NCI-H128 (cell line): ENCODE measurements around the gene C1orf56.

Experiments used
- DNase-seq: peaks from one replicate; lab custom pipeline; 2025; ENCODE audit not compliant: unreplicated experiment; lab: John Stamatoyannopoulos, UW

C1orf56 gene

GRCh38 chr1:151024540-151025146 lies 22.9 kb upstream of the C1orf56 start:
- DNase-seq = peak; percentile 54

GRCh38 chr1:151026460-151026859 lies 21.1 kb upstream of the C1orf56 start:
- no peak for DNase-seq

- DNase-seq = no peak
These were observed 15.4 kb upstream of the C1orf56 start for GRCh38 chr1:151032164-151032563.

- no peak for DNase-seq
These were observed 12.4 kb upstream of the C1orf56 start for GRCh38 chr1:151035167-151035566.

GRCh38 chr1:151036356-151036755 lies 11.2 kb upstream of the C1orf56 start, which contains the start of gene BNIPL:
Gene BNIPL (plus strand): TSS chr1:151036586. CDS start chr1:151036726, 140 bp downstream.
- no peak for DNase-seq

GRCh38 chr1:151037032-151037431 lies 10.5 kb upstream of the C1orf56 start:
- DNase-seq = no peak

GRCh38 chr1:151039521-151039920 lies 8.0 kb upstream of the C1orf56 start:
- DNase-seq = no peak

- DNase-seq = no peak
These were observed 4.4 kb upstream of the C1orf56 start for GRCh38 chr1:151043163-151043562.

GRCh38 chr1:151047925-151048644 lies 534 bp downstream of the C1orf56 start:
- DNase-seq = no peak

GRCh38 chr1:151048645-151049032 lies 1.1 kb downstream of the C1orf56 start:
- DNase-seq = no peak

GRCh38 chr1:151049458-151049857 lies 1.9 kb downstream of the C1orf56 start:
- DNase-seq = no peak

- no peak for DNase-seq
These were observed 2.6 kb downstream of the C1orf56 start for GRCh38 chr1:151050051-151050688.

- no peak for DNase-seq
These were observed 3.9 kb downstream of the C1orf56 start for GRCh38 chr1:151051356-151052009.

- DNase-seq = no peak
These were observed 7.5 kb downstream of the C1orf56 start for GRCh38 chr1:151054971-151055547.

GRCh38 chr1:151055581-151055980 lies 8.0 kb downstream of the C1orf56 start:
- DNase-seq = no peak

GRCh38 chr1:151056149-151056548 lies 8.6 kb downstream of the C1orf56 start:
- DNase-seq = no peak

- DNase-seq = peak; percentile 40
These were observed 11.1 kb downstream of the C1orf56 start for GRCh38 chr1:151058692-151059091.

- DNase-seq = peak; percentile 78
These were observed 11.8 kb downstream of the C1orf56 start, which contains the start of gene CDC42SE1 for GRCh38 chr1:151059109-151060006. Gene CDC42SE1 (minus strand): TSS chr1:151059622. CDS start chr1:151055730, 3,892 bp downstream.

GRCh38 chr1:151060007-151060656 lies 12.6 kb downstream of the C1orf56 start, which contains the start of gene MLLT11:
Gene MLLT11 (plus strand): TSS chr1:151060397. CDS start chr1:151067225, 6,828 bp downstream.
- DNase-seq = peak; percentile 65
